GM12878 (cell line): Measurements from ENCODE around the gene GRIA4. TPM values are rescaled to one million over a fixed set of nuclear protein-coding genes. Genes with fewer than 3 reads are reported as not detected.

Source experiments
- ATAC-seq: fragments of 200-7000 bp; cut with Tn5 transposase; 3 replicates; pipeline ENCODE4 v1.9.1; 2020; ENCODE audit warnings: mild to moderate bottlenecking, moderate library complexity
- BruUV-seq: library from RNA; stranded (reverse); fragments of 400-500 nt; replicated peaks from 2 replicates; lab custom pipeline; 2021; lab: Mats Ljungman, UMichigan
- CTCF ChIA-PET: fragments of 300-600 bp; sonication (Branson Sonifier 250); formaldehyde crosslinking; extraction: SDS; loops from one replicate; lab custom pipeline; 2021; ENCODE audit warnings: inconsistent platforms; lab: Yijun Ruan, JAX
- POLR2A ChIA-PET: fragments of 350-600 bp; formaldehyde crosslinking; extraction: SDS; loops from one replicate; lab custom pipeline; 2021; ENCODE audit warnings: inconsistent platforms; lab: Charles Lee
- RAD21 ChIA-PET: fragments of 300-600 bp; sonication (Branson Sonifier 250); formaldehyde crosslinking; loops from one replicate; lab custom pipeline; 2023; ENCODE audit warnings: antibody characterized with exemption; ENCODE audit not compliant: unreplicated experiment; lab: Charles Lee
- SMC1A ChIA-PET: fragments of 300-600 bp; sonication (Branson Sonifier 250); formaldehyde crosslinking; loops from one replicate; lab custom pipeline; 2023; ENCODE audit not compliant: unreplicated experiment, uncharacterized antibody; lab: Charles Lee
- DNase-seq: peaks from one replicate; pipeline ENCODE4 v3.0.0-alpha.2; 2011; ENCODE audit warnings: low read depth, low spot score
- FAIRE-seq: peaks from 3 replicates; lab custom pipeline; 2011; peaks lifted over from hg19 to GRCh38; lab: Jason Lieb, UNC
- H2AFZ ChIP-seq: 2 replicates; pipeline ENCODE4 v1.6.0; 2011; ENCODE audit warnings: low read depth, low read length, control low read depth; ENCODE audit not compliant: control insufficient read depth
- H3K27ac ChIP-seq: 2 replicates; pipeline ENCODE4 v1.5.1; 2011; ENCODE audit warnings: control low read depth; ENCODE audit not compliant: control insufficient read depth, insufficient read depth
- H3K27me3 ChIP-seq, 2 experiments: replicated peaks in 1 of 2; 2 replicates each; pipeline versions ENCODE4 v1.6.0 to v1.6.1; 2011; ENCODE audit warnings: low read length in 1 of 2; ENCODE audit not compliant: control insufficient read depth in 2 of 2, insufficient read depth in 2 of 2
- H3K36me3 ChIP-seq, 2 experiments: 2 replicates each; pipeline ENCODE4 v1.5.1; 2011; ENCODE audit warnings: low read length in 1 of 2; ENCODE audit not compliant: control insufficient read depth in 2 of 2, insufficient read depth in 2 of 2
- H3K4me1 ChIP-seq: 2 replicates; pipeline ENCODE4 v1.6.1; 2011; ENCODE audit warnings: mild to moderate bottlenecking, low read length, moderate library complexity, mixed read lengths; ENCODE audit not compliant: control insufficient read depth, insufficient read depth
- H3K4me2 ChIP-seq: 2 replicates; pipeline ENCODE4 v1.6.0; 2011; ENCODE audit warnings: control low read depth; ENCODE audit not compliant: control insufficient read depth, insufficient read depth
- H3K4me3 ChIP-seq: fragments of 200-600 bp; sonication (generic); 2 replicates; pipeline ENCODE4 v1.5.1; 2016
- H3K79me2 ChIP-seq: 2 replicates; pipeline ENCODE4 v1.6.0; 2011; ENCODE audit warnings: low read length; ENCODE audit not compliant: control insufficient read depth, insufficient read depth
- H3K9ac ChIP-seq: 2 replicates; pipeline ENCODE4 v1.8.0; 2011; ENCODE audit warnings: low read length, control low read depth, mixed read lengths; ENCODE audit not compliant: control insufficient read depth, insufficient read depth
- H3K9me3 ChIP-seq: replicated peaks from 3 replicates; pipeline ENCODE4 v1.5.1; 2011; ENCODE audit warnings: mild to moderate bottlenecking, low read length; ENCODE audit not compliant: control insufficient read depth, insufficient read depth
- H4K20me1 ChIP-seq: 2 replicates; pipeline ENCODE4 v1.6.0; 2011; ENCODE audit not compliant: control insufficient read depth, insufficient read depth
- ASH2L ChIP-seq: fragments of 300-600, 200-600 bp; sonication (generic); IDR thresholded peaks from 2 replicates; pipeline ENCODE4 v1.6.1; 2017; ENCODE audit warnings: low read depth, mild to moderate bottlenecking, borderline replicate concordance
- ATF2 ChIP-seq: IDR thresholded peaks from 2 replicates; pipeline ENCODE4 v1.6.1; 2012; ENCODE audit warnings: low read length, inconsistent platforms
- ATF3 ChIP-seq: IDR thresholded peaks from 2 replicates; pipeline ENCODE4 v1.6.1; 2011; ENCODE audit warnings: low read depth, mild to moderate bottlenecking, low read length, moderate library complexity, borderline replicate concordance; ENCODE audit errors: extremely low read depth
- ATF7 ChIP-seq: fragments of 450-650 bp; IDR thresholded peaks from 2 replicates; pipeline ENCODE4 v1.6.1; 2016; ENCODE audit warnings: low read depth, mild to moderate bottlenecking
- KAT2A ChIP-seq: conservative IDR thresholded peaks from 2 replicates; pipeline ENCODE4 v1.6.1; 2011; ENCODE audit warnings: low read depth, low read length; ENCODE audit not compliant: control insufficient read depth
- MTA3 ChIP-seq: IDR thresholded peaks from 2 replicates; pipeline ENCODE4 v1.6.1; 2012; ENCODE audit warnings: low read length, inconsistent platforms, borderline replicate concordance
- MXI1 ChIP-seq: fragments of 150-350 bp; IDR thresholded peaks from 2 replicates; pipeline ENCODE4 v1.6.1; 2011; ENCODE audit warnings: low read depth, mild to moderate bottlenecking, inconsistent platforms, low read length, improper control_type of control experiment
- NBN ChIP-seq: fragments of 450-650 bp; IDR thresholded peaks from 2 replicates; pipeline ENCODE4 v1.6.1; 2016
- NFYA ChIP-seq: IDR thresholded peaks from 2 replicates; pipeline ENCODE4 v1.6.1; 2011; ENCODE audit warnings: low read depth, mild to moderate bottlenecking, low read length, improper control_type of control experiment, borderline replicate concordance
- RELB ChIP-seq: fragments of 450-650 bp; IDR thresholded peaks from 2 replicates; pipeline ENCODE4 v1.6.1; 2017; ENCODE audit warnings: low read depth, mild to moderate bottlenecking, moderate library complexity
- RUNX3 ChIP-seq: IDR thresholded peaks from 2 replicates; pipeline ENCODE4 v1.6.1; 2012; ENCODE audit warnings: low read length, inconsistent platforms
- SP1 ChIP-seq: IDR thresholded peaks from one replicate; pipeline ENCODE4 v1.6.1; 2011; ENCODE audit warnings: low read depth, low read length
- STAT1 ChIP-seq: fragments of 450-650 bp; conservative IDR thresholded peaks from 2 replicates; pipeline ENCODE4 v1.6.1; 2014; ENCODE audit warnings: antibody characterized with exemption, mild to moderate bottlenecking
- ZBTB40 ChIP-seq: fragments of 450-650 bp; IDR thresholded peaks from 2 replicates; pipeline ENCODE4 v1.6.1; 2016; ENCODE audit warnings: mild to moderate bottlenecking, moderate library complexity, borderline replicate concordance
- WGBS: methylation state at CpG from one replicate; pipeline ENCODE4 v1.1.6; 2016; ENCODE audit warnings: low lambda C conversion rate; ENCODE audit not compliant: insufficient replicate concordance, insufficient coverage; ENCODE audit errors: missing lambda C conversion rate; 5-methylcytosine and 5-hydroxymethylcytosine counted together
- in situ Hi-C: fragments of 300-500 bp; cut with MboI; formaldehyde crosslinking; loops from 9 replicates; pipeline ENCODE4 v1.14.3; 2018; ENCODE audit warnings: mixed read lengths
- intact Hi-C: fragments of 100-400 bp; cut with micrococcal nuclease; formaldehyde crosslinking; loops from one replicate; pipeline ENCODE4 v1.14.2; 2022; ENCODE audit not compliant: unreplicated experiment
- polyA plus RNA-seq, 11 experiments: library from polyadenylated mRNA; depleted of rRNA in 4 of 11; unstranded in 6 of 11; stranded (reverse) in 5 of 11; fragments of >200 nt; fragmentation: Nextera tagmentation in 4 of 11; fragmentation: Illumina TruSeq in 1 of 11; extraction: Ambion mirVana in 4 of 11; extraction: Trizol in 1 of 11; gene quantifications; 1 replicate in 1 of 11; 2 replicates in 10 of 11; pipeline versions ENCODE4 v1.2.1 to v1.2.3, GENCODE V29; 2011 to 2016; ENCODE audit warnings: inconsistent platforms in 2 of 11, missing spikeins in 2 of 11, low read depth in 1 of 11
- total RNA-seq, 4 experiments: library from RNA; depleted of rRNA in 3 of 4; stranded (reverse); fragments of >200 nt in 3 of 4; fragmentation: Illumina TruSeq in 1 of 4; extraction: Trizol in 1 of 4; gene quantifications; 2 replicates each; pipeline versions ENCODE4 v1.2.1 to v1.2.3, GENCODE V29; 2013 to 2021

The GRIA4 gene
- total and polyA plus RNA-seq, 10 of the 15 experiments (the other 5 are each of a cell fraction or from before 2014, with no cell fraction given) = 0.04 TPM; not detected in 9

GRCh38 chr11:106015066-106015465 lies 405.2 kb downstream of the GRIA4 start:
- no TSS peak for BruUV-seq
- 80% methylated on average over 2 of the region's 2 CpGs for WGBS
- Histone ChIP-seq H3K27ac (no peak overlapping the region), H4K20me1 (no peaks in the 10 kb centered on the region), H3K27me3 (no peaks in the 10 kb centered on the region), H3K4me1 (peaks cover 5% of the 10 kb centered on the region; the same call in 1 of the 2 replicates), H3K4me3 (no peak overlapping the region), H3K9me3 (no peaks in the 10 kb centered on the region; the same call in 2 of the 3 replicates), H3K79me2 (peaks cover 47% of the 10 kb centered on the region), H3K4me2 (no peak overlapping the region), H3K9ac (no peak overlapping the region), H3K36me3 (peaks cover 0 to 5% of the 10 kb centered on the region in 2 experiments; a peak in 2 of 4 replicates), H2AFZ (no peak overlapping the region)
- CTCF ChIA-PET = interaction anchor here (0.7 to 1.5 kb wide), 4 partner anchors 9 to 71 kb away, joined by 3 to 4 read pairs (median 4); no protein-coding TSS in a partner anchor
- intact Hi-C loops = no loop called here
- POLR2A ChIA-PET = interaction anchor here (0.9 kb wide), 1 partner anchor 8 kb away, joined by 3 read pairs; no protein-coding TSS in a partner anchor
- no peak for FAIRE-seq
- no peak for ATAC-seq
- SMC1A ChIA-PET = interaction anchor here (0.5 to 1.3 kb wide), 5 partner anchors 8 to 281 kb away, joined by 3 to 4 read pairs (median 3); no protein-coding TSS in a partner anchor
- RAD21 ChIA-PET = interaction anchor here (1.0 to 1.3 kb wide), 3 partner anchors 8 to 62 kb away, joined by 3 read pairs; partner anchors contain the start of genes AASDHPPT and KBTBD3
- no peak for DNase-seq
- in situ Hi-C loops = no loop called here
- TF ChIP-seq NFYA = no peak
- no peak for TF ChIP-seq MXI1
- TF ChIP-seq ZBTB40 = no peak
- TF ChIP-seq ATF7 = no peak
- no peak for TF ChIP-seq ATF3
- no peak for TF ChIP-seq RUNX3
- TF ChIP-seq ASH2L = no peak
- TF ChIP-seq STAT1 = no peak
- no peak for TF ChIP-seq RELB
- TF ChIP-seq ATF2 = no peak
- TF ChIP-seq SP1 = no peak
- no peak for TF ChIP-seq MTA3
- no peak for TF ChIP-seq KAT2A
- no peak for TF ChIP-seq NBN
